Left colon (tissue), 2 donors: ENCODE data around the gene CALD1. TPM values are rescaled to one million over a fixed set of nuclear protein-coding genes. Genes with fewer than 3 reads are reported as not detected.

Source experiments
- ATAC-seq: fragments of 200-7000 bp; cut with Tn5 transposase; one replicate; pipeline ENCODE4 v1.9.1; 2020; ENCODE audit warnings: mild to moderate bottlenecking, moderate library complexity
- DNase-seq, 2 donors: peaks; one replicate each; pipeline ENCODE4 v3.0.0-alpha.2; 2020
- intact Hi-C, 2 donors: fragments of 100-400 bp; cut with DNase I in 1 of 2; cut with micrococcal nuclease in 1 of 2; formaldehyde crosslinking; loops; one replicate each; pipeline versions ENCODE4 v1.11.2 to v1.14.0; 2022; cut with DNase I, micrococcal nuclease
- total RNA-seq, 2 donors: library from RNA; stranded (reverse); fragmentation: NEBNext Ultra II Directional; extraction: Animal tissue kit (Norgen Biotek cat#: 25700); gene quantifications; one replicate each; pipeline ENCODE4 v1.2.1, GENCODE V29; 2021
- donor health status: DM: no; HTN: no; CAD: no.
- donor health status: DM: yes; HTN: yes; CAD: no.

Gene CALD1
- total RNA-seq, 2 donors from 2014 or later = 36.7 to 161 TPM

- DNase-seq (peak in 1 of 2 donors; percentile 28), ATAC-seq (no peak)
- intact Hi-C loops = no loop called here
Observed at GRCh38 chr7:134932707-134933370, 153.4 kb downstream of the CALD1 start.

- ATAC-seq = no peak
Observed at GRCh38 chr7:134933460-134934068, 154.1 kb downstream of the CALD1 start.

DNA sequence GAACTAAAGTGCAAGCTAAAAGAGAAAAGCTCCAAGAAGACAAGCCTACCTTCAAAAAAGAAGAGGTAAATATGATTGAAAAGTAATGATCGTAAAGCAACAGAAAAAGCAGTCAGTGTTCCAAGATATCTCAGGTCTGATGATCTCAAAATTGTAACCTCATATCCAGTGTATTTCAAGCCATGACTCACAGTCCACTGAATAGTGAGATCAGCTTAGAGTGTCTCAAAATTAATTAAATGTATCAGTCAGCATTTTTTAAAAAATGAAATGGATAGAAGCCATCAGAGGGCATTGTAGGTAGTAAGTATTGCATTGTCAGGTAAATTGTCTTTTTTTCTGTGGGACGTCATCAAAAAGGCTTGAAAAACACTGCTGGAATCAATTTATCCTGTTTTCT lies 156.3 kb downstream of the CALD1 start:
- no peak for DNase-seq
- intact Hi-C loops = no loop called here
- no peak for ATAC-seq

More at GRCh38 chr7:134933460-134934068, 154.1 kb downstream of the CALD1 start:
- intact Hi-C loops = no loop called here
- no peak for DNase-seq

DNA sequence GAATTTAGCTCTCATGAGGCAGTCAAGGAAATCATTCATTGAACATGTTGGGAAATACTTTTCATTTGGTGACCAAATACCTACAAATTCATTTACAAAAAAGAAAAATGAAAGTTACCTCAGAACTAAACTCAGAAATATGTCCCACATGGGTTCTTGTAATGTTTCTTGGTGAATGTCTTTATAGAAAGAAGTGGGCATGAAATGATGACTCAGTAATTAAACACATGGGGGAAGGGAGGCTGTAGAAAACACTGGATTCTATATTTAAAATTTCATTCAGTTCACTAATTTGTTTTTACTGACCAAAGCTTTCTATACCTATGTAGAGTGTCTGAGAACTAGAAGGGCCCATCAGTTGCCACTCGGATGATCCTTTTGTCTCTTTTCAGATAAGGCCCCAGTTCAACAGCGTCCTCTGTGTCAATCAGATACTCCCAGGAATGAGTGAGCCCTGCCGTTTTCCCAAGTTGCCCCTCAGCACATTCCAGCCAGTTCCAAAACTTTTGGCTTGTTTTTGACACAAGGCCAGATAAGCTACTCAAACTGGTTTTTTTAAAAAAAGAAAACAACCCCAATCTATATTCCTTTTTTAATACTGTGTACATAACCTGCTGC lies 157.6 kb downstream of the CALD1 start:
- intact Hi-C loops = no loop called here
- DNase-seq (no peak), ATAC-seq (no peak)

- intact Hi-C loops = no loop called here
- no peak for DNase-seq
- no peak for ATAC-seq
Observed at GRCh38 chr7:134938141-134938540, 158.7 kb downstream of the CALD1 start.

DNA sequence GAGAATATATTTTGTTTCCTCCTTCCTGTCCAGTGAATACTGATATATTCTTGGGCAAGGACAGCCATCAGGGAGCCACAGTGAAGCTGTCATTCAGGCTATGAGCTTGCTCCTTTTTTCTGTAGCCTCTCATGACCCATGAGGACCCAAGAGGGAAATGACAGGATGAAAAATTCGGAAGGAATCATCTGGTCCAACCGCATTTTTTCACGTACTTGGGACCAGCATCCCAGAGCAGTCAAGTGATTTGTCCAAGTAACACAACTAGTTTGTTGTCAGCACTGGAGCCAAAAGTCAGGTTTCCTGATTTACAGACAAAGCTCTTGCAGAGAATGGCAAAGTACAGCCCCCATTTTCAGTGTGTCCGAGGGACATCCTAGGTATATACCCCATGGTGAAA lies 159.7 kb downstream of the CALD1 start:
- intact Hi-C loops = no loop called here
- ATAC-seq = no peak

GRCh38 chr7:134940729-134941128 lies 161.3 kb downstream of the CALD1 start:
- intact Hi-C loops = no loop called here
- ATAC-seq (no peak), DNase-seq (no peak)

More for the DNA sequence above, 159.7 kb downstream of the CALD1 start:
- DNase-seq = no peak

GRCh38 chr7:134941185-134941900 lies 161.9 kb downstream of the CALD1 start:
- DNase-seq (no peak), ATAC-seq (no peak)
- intact Hi-C loops = no loop called here

- ATAC-seq = no peak
- no peak for DNase-seq
- intact Hi-C loops = no loop called here
Observed at GRCh38 chr7:134941952-134942351, 162.5 kb downstream of the CALD1 start.

GRCh38 chr7:134942690-134943466 lies 163.4 kb downstream of the CALD1 start:
- no peak for ATAC-seq
- intact Hi-C loops = no loop called here
- DNase-seq = no peak

GRCh38 chr7:134943785-134944400 lies 164.5 kb downstream of the CALD1 start:
- intact Hi-C loops = no loop called here
- no peak for ATAC-seq
- DNase-seq = no peak

DNA sequence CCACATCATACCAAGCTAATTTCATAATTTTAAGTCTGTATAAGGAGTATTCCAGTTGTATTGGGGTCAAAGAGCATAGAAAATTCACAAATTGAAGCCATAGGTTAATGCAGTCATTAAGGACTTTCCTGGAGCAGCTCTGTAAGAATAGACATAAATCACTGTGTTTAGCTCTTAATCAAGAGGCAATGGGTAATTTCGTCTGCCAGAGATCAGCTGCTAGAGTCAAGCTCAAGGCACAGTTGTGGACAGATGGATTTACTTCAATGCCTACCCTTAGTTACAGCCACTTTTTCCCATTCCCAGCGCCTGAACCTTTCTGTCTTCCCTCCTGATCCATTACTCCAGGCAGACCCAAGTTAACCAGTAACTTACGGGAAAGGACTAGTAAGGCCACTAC lies 166.3 kb downstream of the CALD1 start:
- ATAC-seq (no peak), DNase-seq (no peak)
- intact Hi-C loops = no loop called here

GRCh38 chr7:134946260-134946659 lies 166.8 kb downstream of the CALD1 start:
- intact Hi-C loops = no loop called here
- DNase-seq (no peak), ATAC-seq (no peak)

DNA sequence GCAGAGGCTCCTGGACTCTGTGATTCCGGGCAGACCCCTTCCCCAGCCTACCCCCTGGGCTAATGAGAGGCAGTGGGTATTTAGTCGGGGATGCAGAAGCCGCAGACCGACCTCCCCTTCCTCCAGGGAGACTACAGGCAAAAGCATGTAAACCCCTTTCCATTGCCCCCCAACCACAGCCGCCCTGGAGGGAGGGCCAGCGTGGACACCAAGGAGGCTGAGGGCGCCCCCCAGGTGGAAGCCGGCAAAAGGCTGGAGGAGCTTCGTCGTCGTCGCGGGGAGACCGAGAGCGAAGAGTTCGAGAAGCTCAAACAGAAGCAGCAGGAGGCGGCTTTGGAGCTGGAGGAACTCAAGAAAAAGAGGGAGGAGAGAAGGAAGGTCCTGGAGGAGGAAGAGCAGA lies 167.9 kb downstream of the CALD1 start:
- no peak for ATAC-seq
- intact Hi-C loops = no loop called here
- DNase-seq = no peak

GRCh38 chr7:134947831-134948230 lies 168.4 kb downstream of the CALD1 start:
- no peak for ATAC-seq
- intact Hi-C loops = no loop called here
- DNase-seq = no peak

DNA sequence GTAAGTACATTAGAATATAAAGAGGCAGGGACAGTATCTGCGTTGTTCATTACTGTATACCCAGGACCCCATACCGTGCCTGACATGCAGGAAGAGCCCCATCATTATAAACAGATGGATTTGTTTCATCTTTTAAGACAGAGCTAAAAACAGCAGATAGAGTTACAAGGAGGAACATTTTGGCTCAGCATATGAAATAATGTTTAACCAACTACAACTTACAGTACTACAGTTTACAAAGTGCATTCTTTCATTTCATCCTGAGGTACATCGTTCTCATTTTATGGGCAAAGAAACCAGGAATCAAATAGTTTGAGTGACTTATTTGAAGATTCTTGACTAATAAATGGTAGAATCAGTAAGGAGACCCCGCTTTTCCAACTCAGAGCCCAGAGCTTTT lies 168.8 kb downstream of the CALD1 start:
- intact Hi-C loops = no loop called here
- no peak for DNase-seq
- ATAC-seq = no peak

DNA sequence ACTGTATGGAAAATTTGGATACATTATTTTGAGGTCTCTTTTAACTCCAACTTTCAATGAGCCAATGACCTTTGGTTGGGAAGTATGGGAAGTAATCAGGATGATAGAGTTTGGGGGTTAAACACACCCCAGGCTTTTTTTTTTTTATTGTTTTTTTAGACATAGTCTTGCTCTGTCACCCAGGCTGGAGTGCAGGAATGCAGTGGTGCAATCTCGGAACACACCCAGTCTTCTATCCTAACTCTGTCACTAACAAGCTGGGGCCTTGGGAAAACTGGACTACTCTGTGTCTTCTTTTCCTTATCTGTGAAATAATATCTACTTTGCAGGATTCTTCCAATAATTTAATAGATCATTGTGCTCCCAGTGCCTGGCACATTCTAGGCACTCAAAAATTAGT lies 169.3 kb downstream of the CALD1 start:
- ATAC-seq (no peak), DNase-seq (no peak)
- intact Hi-C loops = no loop called here

GRCh38 chr7:134949171-134949570 lies 169.7 kb downstream of the CALD1 start:
- ATAC-seq (no peak), DNase-seq (no peak)
- intact Hi-C loops = no loop called here
